NCI-H2081 (cell line): ENCODE measurements around the gene PRF1.

Experiments used
- DNase-seq, 2 experiments: peaks; one replicate each; lab custom pipeline; 2025; lab: John Stamatoyannopoulos, UW

PRF1 gene

DNA sequence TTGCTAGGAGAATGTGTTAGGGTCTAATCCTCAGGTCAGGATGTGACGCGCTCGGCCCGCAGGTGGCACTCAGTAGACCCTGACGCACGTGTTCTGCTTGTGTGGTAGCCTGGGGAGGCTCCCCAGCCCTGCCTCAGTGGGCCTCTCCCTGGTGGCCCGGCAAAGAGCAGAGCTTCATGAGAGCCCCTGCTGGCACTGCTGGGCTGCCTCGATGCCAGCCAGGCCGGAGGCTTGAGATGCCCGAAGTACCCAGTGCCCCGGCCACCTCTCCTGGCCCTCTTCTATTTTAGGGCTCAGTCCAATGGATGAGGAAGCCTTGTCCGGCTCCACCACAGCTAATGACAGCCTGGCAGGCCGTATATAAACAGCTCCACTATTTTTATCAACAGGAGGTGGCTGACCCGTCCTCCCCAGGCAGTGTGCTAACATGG is 42.0 kb downstream of the PRF1 start:
- DNase-seq = no peak

DNA sequence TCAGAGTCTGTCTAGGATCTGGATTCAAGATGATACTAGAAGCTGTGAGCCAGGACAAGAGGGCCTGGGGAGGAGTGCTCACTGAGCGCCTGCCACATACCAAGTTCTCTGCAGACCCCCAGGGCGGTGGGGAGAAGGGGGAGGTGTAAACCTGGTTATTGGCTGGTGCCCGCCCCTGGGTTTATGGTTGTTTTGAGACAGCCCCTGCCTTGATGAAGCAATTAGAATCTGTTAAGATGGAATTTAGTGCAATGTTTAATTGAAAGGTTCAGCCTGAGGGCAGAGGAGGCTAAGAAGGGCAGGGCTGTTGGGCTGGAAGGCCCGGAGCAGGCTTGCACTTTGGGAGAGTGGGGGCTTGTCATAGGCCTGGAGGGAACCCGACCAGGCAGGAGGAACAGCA is 42.7 kb downstream of the PRF1 start:
- no peak for DNase-seq

DNA sequence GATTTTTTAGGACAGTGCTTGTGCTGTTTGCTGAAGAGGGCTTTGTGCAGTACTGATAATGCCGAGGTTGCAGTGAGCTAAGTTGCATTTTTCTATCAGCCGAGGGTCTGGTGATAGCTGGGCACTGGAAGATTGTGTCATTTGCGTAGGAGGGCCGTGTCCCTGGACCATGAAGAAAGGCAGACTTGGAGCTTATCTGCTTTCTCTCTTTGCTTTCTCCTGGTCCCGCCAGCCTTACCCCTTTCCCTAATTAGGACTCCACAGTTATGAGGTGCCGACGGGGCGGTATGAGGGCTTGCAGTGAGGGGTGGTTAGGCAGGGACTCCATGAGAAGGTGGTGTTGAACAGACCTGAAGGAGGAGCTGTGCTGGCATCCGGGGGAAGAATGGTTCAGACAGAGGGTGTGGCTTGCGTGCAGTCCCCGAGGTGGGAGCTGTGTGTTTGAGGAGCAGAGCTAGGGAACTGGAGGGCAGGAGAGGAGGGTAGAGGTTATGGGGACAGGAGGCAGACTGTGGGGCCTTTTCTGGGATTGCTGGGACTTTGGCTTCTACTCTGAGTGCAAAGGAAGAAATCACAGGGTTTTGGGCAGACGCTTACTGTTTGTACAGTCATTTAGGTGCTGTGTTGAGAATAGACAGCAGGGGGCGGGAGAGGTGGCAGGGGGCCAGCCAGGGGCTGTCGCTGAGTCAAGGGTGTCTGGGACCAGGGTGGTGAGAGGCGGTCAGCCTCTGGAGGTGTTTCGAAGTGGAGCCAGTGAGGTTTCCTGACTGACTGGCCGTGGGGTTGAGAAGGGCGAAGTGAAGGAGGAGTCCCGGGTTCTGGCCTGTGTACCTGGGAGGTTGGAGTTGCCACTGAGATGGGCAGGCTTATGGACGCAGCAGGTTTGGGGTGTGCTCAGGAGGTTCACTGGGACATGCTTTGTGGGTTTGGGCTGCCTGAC is 43.4 kb downstream of the PRF1 start:
- no peak for DNase-seq

DNA sequence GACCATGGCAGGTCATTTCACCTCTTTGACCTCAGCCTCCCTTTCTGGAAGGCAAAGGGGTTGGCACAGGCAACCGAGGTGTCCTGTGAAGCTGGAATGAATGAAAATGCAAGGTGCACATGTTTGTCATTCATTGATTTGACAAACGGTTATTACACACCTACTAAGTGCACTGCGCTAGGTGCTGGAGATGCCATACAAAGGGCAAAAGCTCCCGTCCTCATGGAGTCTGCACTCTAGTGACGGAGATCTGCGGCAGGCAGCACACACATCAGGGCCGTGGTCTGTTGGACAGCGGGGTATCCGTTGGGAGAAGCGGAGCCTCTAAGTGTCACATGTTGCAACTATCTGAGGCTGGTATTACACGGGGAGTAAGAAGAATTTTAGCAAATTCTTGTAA is 44.2 kb downstream of the PRF1 start:
- no peak for DNase-seq

GRCh38 chr10:70557876-70558275 is 44.7 kb downstream of the PRF1 start:
- no peak for DNase-seq

GRCh38 chr10:70557086-70557845 is 45.3 kb downstream of the PRF1 start:
- no peak for DNase-seq

DNA sequence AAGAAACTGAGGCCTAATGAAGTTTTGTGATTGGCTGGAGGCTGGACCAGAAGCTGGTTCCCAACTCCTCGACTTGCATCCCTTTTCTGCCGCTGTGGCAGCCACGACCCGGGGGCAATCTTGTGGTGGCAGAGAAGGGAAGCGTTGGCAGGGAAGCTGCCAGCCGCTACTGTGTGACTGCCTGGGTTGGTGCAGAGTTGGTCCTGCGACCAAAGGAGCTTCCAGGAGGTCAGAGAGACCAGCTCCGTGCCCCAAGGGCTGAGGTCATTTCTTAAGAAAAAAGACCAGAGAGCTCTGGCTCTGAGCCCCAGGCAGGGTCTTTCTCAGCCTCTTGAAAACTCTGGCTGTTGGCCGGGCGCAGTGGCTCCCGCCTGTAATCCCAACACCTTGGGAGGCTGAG is 47.2 kb downstream of the PRF1 start:
- DNase-seq = no peak

DNA sequence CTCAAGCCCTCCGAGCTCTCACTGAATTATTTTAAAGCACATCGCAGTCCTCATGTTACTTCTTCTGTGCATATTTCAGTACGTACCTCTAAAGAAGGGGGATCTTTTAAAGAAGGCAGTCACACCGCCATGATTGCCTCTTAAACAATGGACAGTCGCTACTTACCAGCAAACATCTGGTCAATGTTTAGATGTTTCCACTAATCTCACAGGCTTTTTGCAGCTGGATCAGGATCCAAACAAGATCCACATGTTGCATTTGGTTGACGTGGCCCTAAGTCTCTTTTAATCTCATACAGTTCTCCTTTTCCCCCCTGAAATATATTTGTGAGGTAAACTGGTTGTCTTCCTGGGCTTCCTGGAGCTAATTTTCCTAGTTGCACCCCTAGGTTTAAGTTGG is 50.0 kb downstream of the PRF1 start:
- no peak for DNase-seq

DNA sequence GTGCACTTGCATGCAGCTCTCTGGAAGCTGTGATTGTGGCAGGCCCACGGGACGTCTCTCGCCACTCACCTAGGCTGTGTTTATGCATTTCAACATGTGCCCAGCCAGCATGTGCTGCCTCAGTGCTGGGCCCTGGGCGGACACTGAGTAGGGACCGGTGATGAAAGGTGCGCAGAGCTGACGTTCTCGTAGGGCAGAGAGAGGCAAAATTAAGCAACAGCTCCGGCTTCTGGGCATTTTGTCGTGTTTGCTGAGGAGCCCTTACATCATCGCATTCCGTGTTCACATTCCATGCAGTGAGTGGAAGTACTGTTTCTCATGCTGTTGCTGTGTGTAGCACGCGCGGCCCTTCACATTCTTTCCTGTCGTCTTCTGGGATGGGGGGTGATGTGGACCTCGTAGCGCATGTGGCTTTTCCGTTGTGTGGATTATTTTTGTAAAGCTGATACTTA is 50.5 kb downstream of the PRF1 start:
- no peak for DNase-seq

DNA sequence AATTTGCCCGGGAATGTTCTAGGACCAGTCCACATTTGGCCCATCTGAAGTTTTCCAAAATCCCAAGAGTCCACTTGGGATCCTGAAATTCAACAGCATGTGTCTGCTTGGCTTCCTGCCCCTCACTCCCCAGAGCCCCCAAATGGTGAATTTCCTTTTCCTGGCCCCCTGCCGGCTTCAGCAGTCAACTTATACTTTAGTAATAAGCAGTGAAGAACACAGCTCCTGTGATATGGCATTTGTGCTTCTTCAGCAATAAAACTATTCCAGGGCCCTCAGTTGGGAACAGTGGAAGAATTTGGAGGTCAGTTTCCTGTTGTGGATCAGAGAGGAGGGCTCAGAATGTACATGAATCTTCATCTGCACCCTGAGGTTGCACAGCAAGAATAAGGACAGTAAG is 51.1 kb downstream of the PRF1 start:
- no peak for DNase-seq

GRCh38 chr10:70550459-70550858 is 52.1 kb downstream of the PRF1 start:
- DNase-seq = no peak

DNA sequence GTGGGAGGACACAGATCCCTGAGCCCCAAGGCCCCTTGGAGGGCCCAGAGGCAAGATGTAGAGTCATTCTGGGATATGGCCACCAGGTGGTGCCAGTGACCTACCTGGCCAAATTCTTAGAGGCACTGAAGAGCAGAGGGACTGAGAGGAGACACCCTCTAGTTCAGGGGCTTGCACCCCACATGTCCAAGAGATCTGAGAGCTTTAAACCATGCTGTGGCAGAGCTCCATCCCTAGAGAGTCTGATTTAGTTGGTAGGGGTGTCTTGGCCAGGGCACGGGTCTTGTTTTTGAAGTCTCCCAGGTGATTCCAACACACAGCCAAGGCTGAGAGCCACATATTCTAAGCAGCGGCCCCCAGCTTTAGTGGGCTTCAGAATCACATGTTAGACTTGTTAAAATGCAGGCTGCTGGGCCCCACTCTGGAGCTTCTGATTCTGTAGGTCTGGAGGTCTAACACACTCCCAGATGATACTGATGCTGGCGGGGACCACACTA is 52.5 kb downstream of the PRF1 start:
- DNase-seq = peak; percentile 32 to 43

DNA sequence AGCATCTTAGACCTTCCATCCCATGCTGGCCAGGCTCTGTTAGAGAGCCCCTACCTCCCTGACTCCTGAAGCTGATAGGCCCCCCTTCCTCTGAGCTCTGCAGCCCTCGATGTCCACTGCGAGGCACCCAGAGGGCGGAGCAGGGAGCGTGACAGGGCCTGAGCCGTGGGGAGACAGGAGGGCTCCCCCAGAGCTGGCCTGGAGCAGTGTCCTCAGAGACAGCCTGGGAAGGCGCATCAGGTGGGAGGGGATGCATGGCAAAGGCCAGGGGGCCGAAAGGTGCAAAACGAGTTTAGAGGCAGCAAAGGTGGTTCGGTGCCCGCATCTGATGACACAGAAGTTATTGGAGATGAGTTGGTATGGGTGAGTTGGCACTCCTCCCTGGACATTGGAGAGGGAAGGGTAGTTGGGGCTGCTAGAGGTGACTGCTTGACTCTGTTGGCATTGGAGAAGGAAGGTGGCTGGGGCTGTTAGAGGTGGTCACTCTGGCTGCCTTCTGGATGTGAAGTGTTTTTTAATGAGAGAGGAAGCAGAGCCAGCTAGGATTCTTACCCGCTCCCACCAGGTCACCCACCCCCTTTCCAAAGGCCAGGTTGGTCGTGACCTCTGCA is 53.1 kb downstream of the PRF1 start:
- no peak for DNase-seq
